GM18526 (cell line): ENCODE data around the gene SERPINB8.

Experiments used
- POLR2A ChIP-seq: IDR thresholded peaks from 3 replicates; pipeline ENCODE4 v1.6.1; 2011; ENCODE audit not compliant: insufficient read length; ENCODE audit errors: extremely low read depth

SERPINB8 gene

DNA sequence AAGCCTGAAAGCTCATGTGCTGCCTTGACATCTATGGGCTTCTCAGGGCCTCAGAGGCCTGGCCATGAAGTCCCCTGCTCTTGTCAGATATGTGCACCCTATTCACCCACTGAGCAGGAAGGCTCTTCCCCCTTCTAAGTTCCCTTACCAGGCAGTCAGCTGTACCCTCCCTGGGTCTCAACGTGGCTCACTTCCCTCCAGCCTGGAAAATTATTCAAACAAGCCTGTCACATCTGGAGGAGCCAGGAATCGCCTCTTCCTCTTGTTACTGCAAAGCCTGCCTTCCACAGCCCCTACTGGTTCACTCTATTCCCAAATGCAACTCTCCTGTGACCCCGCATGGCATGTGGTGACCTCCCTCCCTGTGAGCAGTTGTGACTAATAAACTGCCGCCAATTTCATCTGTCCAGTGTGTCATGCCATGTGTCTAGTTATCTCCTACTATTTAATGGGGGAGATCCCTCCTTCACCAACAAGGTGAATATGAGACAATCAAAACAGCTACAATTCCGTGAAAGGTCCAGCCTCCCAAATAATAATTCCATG, 8.4 kb upstream of the SERPINB8 start:
- TF ChIP-seq POLR2A = no peak

DNA sequence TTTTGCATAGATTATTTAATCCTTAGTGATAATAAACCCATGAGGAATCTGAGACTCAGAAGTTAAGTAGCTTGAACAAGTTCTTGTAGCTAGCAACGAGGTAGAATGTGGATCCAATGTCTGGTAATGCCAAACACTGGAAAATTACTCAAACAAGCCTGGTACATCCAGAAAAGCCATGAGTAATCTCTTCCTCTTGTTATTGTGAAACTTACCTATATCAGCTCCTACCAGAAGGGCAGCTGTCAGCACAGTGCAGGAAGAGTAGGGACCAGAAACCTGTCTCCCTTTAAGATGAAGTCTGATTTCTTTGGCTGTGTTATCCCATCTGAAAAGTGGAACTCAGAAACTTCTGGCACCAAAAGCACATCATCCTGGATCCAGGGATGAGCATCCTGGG, 7.7 kb upstream of the SERPINB8 start:
- no peak for TF ChIP-seq POLR2A

DNA sequence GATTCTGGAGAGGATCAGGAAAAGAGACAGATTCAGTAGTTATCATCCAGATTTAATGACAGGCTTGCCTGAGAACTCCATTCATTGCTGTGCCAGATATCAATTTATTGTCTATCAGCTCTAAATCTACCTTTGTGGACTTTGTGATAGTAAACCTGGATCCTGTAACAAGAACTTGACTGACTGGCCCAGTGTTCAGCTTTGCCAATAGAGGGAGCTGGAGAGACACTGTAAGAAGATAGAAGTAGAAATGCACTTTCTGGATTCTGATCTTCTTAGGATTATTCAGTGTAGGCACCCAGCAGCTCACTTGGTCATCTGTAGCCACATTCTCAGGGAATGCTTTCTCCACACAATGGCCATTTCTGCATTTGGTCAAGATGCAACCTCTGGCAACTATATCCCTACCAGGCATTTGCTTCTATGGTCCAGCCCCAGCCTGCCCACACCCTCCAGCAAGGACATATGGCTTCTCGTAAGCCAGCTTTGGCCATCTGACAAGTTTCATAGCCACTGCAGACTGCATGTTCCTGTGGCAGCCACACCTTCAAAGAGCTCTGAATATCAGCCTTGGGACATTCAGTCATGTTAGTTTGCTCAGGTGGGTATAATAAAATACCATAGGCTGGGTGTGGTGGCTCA, 6.1 kb upstream of the SERPINB8 start:
- no peak for TF ChIP-seq POLR2A

DNA sequence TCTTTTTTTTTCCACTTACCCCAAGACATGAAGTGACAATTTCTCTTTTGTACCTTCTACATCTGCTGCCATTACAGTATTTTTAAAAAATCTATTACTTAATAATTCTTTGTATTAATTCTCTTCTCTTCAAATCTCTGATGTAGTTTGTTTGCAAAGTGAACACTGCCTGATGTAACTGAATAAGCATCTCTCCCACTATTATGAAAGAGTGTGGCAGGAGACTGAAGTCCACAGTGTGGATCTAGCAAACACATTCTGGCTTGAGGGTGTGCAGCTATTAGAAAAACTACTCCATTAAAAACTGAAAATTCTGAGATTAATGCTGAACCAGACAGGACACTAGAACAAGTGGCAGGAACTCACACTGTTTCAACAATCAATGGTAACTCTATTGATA, 5.0 kb upstream of the SERPINB8 start:
- no peak for TF ChIP-seq POLR2A

DNA sequence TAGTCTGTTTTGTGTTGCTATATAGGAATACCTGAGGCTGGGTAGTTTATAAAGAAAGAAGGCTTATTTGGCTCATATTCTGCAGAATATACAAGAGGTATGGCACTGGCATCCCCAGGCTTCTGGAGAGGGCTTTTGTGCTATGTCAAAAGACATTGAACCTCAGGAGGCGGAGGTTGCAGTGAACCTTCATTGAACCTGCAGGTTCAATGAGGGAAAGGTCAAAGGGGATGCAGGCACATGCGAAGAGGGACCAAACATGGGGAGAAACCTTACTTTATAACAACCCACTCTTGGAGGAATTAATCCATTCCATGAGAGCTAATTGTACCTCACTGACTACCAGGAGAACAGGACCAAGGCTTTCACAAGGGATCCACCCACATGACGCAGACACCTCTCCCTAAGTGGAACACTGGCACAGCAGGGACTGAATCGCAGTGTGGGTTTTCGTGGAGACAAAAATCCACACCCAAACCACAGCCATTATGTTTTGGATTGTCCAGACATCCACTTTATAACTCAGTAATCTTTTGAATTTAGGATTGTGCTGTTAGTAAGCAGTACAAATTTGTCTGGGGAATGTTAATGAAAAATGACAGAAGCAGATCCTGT, 4.1 kb upstream of the SERPINB8 start:
- TF ChIP-seq POLR2A = no peak

DNA sequence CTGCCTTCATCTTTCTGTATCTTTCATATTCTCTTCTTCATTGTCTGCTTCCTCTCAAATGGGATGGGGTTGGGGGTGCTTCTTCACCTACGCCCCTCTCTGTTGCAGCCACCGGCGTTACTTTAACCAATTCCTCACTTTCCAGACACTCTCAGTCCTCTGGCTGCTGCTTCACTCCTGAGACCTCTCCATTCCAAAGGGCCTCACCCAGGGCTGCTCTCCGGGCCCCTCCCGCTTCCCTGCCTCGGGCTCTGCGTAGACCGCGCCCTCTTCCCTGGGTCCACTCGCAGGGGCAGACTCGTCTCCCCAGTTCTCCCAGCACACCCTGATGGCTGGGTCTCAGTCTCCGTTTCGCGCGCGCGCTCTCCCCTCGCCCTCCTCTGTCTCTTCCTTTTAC, 926 bp downstream of the SERPINB8 start:
- no peak for TF ChIP-seq POLR2A

DNA sequence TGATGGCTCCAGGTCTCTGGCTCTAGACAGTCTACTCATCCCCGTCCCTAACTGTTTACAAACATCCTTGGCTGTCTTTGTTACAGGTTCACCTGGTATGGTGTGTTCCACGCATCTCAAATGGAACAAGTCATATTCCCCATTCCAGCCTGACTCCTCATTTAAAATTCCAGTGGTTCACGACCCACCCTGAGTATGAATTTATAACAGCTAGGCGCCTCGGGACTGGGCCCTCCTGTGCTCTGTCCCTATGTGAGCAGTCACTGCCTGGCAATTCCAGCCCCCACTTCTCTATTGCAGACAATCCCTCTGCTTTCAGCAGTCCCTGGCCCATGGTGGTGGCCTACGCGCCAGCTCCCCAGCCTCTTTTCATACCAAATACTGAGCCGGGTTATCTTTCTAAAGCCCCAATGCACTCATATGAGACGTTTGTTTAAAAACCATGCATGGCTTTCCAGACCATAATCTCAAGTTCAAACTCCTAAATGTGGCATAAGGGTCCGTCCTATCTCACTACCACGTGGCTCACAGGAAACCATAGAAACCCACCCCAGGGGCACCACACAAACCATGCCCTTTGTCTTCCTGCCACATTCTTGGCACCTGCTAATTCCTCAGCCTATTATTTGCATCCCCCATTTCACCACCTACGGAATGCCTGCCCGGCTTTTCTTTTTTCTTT, 1.6 kb downstream of the SERPINB8 start:
- no peak for TF ChIP-seq POLR2A

DNA sequence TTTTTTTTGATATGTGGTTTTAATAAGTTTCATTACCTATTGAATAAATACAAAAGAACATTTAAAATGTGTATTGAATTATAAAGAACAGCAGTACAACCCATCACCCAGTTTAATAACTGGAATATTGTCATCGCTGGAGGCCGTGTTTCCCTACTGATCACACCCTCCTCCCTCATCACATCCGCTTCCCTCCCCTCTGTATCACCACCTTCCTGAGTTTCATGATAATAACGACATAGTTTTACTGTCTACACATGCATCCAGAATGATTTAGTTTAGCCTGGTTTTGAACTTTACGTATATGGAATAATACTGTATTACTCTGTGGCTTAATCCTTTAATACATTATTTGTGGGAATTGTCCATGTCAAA, 2.1 kb downstream of the SERPINB8 start:
- TF ChIP-seq POLR2A = no peak

DNA sequence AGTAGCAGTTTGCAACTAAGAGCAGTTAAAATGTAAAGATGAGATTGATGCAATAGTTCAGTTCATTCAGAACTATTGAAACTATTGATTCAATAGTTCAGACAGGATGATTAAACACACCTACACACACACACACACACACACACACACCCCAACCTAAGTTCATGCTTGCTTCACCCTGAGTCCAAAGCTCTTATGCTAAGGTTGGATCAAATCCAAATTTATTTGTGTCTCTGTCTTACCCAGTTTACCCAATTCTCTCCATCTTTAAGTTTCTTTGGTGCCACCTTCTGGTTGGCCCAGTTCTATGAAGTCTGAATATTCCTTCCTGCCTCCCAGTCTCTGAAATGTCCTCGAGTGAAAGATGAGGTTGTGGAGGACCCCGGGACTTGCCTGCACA, 5.1 kb downstream of the SERPINB8 start:
- no peak for TF ChIP-seq POLR2A

DNA sequence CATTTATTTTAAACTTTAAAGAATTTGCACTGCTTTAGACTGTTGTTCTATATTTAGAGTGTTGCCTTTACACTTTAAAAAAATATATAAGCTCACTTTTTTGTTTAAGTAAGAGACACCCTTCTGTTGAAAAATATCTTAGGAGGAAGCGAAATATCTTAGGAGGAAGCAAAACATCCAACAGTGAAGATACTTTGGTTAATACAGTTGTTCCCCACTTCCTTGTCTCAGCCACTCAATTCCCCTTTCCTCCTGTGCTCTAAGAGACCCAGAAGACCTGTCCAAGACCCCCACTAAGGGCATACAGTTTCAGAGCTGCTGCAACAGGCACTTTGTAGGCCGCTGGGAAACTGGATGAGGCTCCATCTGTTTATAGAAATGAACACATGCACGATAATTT, 5.7 kb downstream of the SERPINB8 start:
- TF ChIP-seq POLR2A = no peak

DNA sequence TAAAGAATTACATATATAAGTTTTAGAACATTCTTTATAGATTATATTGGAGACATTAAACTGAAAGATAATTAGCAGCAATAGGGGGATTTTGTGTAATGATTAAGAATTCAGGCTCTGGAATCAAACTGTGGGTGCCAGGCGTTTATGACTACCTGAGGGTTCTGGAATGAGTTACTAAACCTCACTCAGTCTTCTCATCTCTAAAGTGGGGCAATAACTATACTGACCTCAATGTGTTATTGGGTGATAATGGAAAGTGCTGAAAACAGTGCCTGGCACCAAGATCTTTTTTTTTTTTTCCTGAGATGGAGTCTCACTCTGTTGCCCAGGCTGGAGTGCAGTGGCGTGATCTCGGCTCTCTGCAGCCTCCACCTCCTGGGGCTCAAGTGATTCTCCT, 7.2 kb downstream of the SERPINB8 start:
- TF ChIP-seq POLR2A = no peak

DNA sequence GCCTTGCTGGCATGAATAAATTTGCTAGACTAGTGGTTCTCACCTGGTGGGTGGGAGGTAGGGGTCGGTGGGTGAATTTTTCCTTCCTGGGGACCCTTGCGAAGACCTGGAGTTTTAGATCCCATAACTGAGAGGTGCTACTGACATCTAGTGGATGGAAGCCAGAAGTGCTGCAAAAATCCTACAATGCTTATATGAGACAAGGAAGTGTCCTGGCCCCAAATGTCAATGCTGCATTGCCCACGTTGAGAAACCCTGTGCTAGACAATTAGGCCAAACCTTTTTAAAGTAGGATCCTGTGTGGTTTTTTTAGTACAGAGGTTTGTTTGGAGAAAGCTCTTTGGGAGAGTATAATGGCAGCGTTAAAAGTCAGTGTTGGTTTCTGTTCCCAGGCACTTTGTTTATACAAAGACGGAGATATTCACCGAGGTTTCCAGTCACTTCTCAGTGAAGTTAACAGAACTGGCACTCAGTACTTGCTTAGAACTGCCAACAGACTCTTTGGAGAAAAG, 9.6 kb downstream of the SERPINB8 start:
- TF ChIP-seq POLR2A = no peak

DNA sequence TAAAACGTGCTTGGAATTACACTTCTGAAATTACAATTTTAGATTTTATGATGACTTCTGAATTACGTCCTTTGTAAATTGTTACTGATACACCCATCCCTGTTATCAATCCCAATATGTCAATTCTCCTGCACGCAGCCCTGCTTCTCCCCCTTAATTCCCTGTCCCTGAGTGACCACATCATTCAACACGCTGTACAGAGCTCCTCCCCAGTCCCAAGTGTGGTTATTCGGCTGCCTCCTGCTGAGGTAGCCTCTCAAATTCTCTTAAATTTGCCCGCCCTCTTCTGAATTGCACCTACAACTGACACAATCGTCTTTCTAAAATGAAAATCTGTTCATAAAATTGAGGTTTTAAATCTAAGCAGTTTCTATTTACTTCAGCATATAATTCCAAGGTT, 10.1 kb downstream of the SERPINB8 start:
- no peak for TF ChIP-seq POLR2A

DNA sequence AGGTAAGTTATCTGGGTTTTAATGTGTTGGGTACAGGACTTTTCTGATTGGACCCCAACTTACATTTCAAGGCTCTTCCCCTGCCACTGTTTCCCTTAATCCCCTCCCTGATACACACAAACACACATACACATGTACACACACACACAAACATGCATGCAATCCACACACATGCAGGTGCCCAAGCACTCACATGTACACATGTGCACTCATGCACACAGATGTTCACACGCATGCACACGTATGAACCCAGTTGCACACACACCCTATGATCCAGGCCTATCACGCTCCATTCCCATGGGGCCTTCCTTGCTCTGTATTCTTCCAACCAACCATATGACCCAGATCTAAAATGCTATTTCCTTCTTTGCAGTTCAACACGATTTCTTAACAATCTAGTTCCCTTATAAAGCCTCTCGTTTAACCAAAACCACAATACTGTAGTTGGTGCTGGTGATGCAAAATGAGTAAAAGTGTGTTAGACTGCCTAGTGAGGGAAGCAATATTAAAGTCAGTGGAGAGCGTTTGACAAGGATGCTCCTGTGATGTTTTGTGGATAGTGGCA, 11.1 kb downstream of the SERPINB8 start:
- TF ChIP-seq POLR2A = no peak

DNA sequence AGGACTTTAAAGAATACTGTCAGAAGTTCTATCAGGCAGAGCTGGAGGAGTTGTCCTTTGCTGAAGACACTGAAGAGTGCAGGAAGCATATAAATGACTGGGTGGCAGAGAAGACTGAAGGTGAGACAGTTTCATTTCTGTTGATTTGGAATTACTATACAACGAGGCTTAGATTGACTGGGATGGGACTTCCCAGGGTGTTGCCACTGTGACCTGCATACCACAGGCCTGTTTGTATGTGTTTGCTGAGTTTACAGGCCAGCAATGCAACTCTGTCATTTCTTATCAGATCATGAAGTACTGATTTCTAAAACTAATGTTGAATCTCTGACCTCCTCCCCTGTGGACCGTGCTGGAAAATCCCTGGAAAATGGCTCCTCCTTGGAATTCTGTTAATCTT, 11.8 kb downstream of the SERPINB8 start:
- TF ChIP-seq POLR2A = no peak

DNA sequence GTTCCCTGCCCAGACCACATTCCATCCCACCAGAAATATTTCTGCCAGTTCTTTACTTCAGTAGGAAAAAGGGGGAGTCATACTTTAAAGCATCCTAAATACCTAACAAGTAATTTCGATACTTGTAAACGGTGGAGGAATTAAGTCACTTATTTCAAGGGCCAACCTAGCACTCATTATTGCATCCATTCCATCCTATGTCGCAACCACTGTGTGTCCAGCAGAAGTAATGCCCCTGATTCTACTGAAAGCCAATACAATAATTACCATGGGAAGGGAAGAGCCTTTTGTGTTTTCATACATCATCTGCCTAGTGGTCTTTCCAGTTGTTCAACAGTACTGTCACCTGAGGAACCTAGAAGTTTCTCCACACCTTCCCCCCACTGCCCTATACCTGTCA, 12.5 kb downstream of the SERPINB8 start:
- TF ChIP-seq POLR2A = no peak
